ENCODE data around the gene TLR10.

The TLR10 gene

DNA sequence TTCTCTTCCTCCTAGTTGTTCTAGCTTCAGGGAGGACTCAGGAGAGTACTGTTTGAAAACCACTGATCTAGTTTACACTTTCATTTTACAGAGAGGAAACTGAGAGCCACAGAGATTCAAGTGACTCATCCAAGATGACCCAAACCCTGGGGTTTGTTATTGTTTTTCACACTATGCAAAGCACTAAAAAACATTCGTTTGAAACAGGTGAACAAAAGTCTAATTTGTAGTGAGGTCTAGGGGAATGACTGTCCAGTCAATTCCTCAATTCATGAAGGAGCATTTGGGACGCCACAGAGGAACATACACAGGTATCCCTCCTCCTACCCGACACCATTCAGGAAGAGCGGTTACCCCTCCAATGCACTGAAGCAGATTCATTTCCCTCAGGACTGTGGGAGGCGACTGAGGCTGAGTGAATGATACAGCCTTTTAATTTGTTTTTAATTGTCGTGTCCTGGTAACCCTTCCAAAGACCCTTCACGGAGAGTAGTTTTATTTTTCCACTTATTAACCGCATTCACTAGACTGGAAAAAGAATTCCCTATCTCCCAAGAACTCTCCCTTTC is 30.3 kb downstream of the TLR10 start:
- H3K4me3 ChIP-seq (ENCODE audit: low read depth, low read length) = no peak overlapping the region
- H3K4me1 ChIP-seq = no peaks in the 10 kb centered on the region
- no peak overlapping the region for H2AFZ ChIP-seq
- H3K27ac ChIP-seq = no peak overlapping the region
- H3K79me2 ChIP-seq = no peaks in the 10 kb centered on the region
- no peaks in the 10 kb centered on the region for H3K36me3 ChIP-seq (ENCODE audit: control insufficient read depth, insufficient read depth, low read length)
- H3K9ac ChIP-seq = no peak overlapping the region
- TF ChIP-seq, protein P1, sequence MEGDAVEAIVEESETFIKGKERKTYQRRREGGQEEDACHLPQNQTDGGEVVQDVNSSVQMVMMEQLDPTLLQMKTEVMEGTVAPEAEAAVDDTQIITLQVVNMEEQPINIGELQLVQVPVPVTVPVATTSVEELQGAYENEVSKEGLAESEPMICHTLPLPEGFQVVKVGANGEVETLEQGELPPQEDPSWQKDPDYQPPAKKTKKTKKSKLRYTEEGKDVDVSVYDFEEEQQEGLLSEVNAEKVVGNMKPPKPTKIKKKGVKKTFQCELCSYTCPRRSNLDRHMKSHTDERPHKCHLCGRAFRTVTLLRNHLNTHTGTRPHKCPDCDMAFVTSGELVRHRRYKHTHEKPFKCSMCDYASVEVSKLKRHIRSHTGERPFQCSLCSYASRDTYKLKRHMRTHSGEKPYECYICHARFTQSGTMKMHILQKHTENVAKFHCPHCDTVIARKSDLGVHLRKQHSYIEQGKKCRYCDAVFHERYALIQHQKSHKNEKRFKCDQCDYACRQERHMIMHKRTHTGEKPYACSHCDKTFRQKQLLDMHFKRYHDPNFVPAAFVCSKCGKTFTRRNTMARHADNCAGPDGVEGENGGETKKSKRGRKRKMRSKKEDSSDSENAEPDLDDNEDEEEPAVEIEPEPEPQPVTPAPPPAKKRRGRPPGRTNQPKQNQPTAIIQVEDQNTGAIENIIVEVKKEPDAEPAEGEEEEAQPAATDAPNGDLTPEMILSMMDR (IDR thresholded peaks at IDR 0.05) = no peak
- H3K4me2 ChIP-seq (ENCODE audit: low read length) = no peak overlapping the region
- no peaks in the 10 kb centered on the region for H3K9me3 ChIP-seq (ENCODE audit: control insufficient read depth, low read length)
- H3K27me3 ChIP-seq (ENCODE audit: control insufficient read depth, insufficient read depth, low read length) = no peaks in the 10 kb centered on the region

DNA sequence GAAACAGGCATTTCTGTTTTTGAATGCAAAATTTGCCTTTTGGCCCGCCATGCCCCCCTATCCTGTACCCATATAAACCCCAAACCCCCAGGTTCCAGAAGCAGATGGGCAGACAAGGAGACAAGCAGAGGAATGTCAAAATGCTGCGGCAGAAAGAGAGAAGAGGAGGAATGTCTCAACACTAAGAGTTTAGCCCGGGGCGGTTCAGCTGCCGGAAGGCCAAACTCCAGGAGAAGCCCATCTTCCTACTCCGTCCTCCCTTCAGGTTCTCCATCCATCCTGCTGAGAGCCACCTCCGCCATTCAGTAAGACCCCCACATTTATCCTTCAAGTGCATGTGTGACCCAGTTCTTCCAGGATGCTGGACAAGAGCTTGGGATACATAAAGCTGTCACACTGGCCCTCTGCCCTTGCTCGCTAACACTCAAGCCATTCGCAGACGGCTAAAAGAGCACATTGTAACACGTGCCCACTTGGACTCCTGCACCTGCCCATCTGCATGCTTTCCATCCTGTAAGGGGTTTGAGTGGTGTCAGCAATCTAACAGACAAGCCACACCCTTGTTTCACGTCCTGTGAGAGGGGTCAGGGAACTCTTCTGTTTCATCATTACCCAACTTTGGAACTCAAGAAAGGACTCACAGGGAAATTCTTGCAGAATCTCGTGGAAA is 31.3 kb downstream of the TLR10 start:
- TF ChIP-seq, protein P1 (IDR thresholded peaks at IDR 0.05) = no peak
- Histone ChIP-seq H3K4me3 (ENCODE audit: low read depth, low read length) (no peak overlapping the region), H3K4me1 (no peaks in the 10 kb centered on the region), H3K36me3 (ENCODE audit: control insufficient read depth, insufficient read depth, low read length) (no peaks in the 10 kb centered on the region), H3K79me2 (no peaks in the 10 kb centered on the region), H3K27me3 (ENCODE audit: control insufficient read depth, insufficient read depth, low read length) (no peaks in the 10 kb centered on the region), H3K4me2 (ENCODE audit: low read length) (no peak overlapping the region), H3K9ac (no peak overlapping the region), H3K27ac (no peak overlapping the region), H2AFZ (no peak overlapping the region), H3K9me3 (ENCODE audit: control insufficient read depth, low read length) (no peaks in the 10 kb centered on the region)

DNA sequence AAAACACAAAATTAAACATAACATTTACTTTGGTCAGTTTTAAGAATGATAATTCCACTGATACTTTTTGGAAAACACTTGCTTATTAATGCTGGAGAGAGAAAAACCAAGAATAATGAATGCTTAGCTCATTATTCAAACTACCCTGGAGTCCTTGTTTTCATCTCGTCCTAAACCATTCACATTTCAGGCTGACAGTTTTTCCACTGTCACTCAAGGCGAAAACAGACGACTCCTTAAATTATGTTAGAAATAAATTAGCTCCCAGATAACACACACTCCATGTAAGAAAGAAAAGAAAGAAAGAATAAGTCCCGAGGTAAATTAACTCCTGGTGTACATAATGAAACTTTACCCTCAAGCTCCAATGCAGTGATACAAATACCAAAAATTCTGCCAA is 33.5 kb downstream of the TLR10 start:
- Histone ChIP-seq H3K4me1 (no peaks in the 10 kb centered on the region), H3K27ac (no peak overlapping the region), H3K27me3 (ENCODE audit: control insufficient read depth, insufficient read depth, low read length) (no peaks in the 10 kb centered on the region), H3K9ac (no peak overlapping the region), H3K36me3 (ENCODE audit: control insufficient read depth, insufficient read depth, low read length) (no peaks in the 10 kb centered on the region), H2AFZ (no peak overlapping the region), H3K4me3 (ENCODE audit: low read depth, low read length) (no peak overlapping the region), H3K79me2 (no peaks in the 10 kb centered on the region), H3K4me2 (ENCODE audit: low read length) (no peak overlapping the region), H3K9me3 (ENCODE audit: control insufficient read depth, low read length) (no peaks in the 10 kb centered on the region)
- TF ChIP-seq, protein P1 (IDR thresholded peaks at IDR 0.05) = no peak

DNA sequence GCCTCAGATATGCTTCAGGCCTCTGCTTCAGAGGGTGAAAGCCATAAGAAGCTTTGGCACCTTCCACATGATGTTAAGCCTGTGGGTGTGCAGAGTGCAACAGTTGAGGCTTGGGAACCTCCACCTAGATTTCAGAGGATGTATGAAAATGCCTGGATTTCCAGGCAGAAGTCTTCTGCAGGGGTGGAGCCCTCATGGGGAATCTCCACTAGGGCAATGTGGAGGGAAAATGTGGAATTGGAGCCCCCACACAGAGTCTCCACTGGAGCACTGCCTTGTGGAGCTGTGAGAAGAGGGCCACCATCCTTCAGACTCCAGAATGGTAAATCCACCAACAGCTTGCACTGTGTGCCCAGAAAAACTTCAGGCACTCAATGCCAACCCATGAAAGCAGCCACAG is 35.2 kb downstream of the TLR10 start:
- Histone ChIP-seq H2AFZ (no peak overlapping the region), H3K36me3 (ENCODE audit: control insufficient read depth, insufficient read depth, low read length) (no peaks in the 10 kb centered on the region), H3K9ac (no peak overlapping the region), H3K27me3 (ENCODE audit: control insufficient read depth, insufficient read depth, low read length) (no peaks in the 10 kb centered on the region), H3K4me1 (no peaks in the 10 kb centered on the region), H3K27ac (no peak overlapping the region), H3K79me2 (no peaks in the 10 kb centered on the region), H3K9me3 (ENCODE audit: control insufficient read depth, low read length) (no peaks in the 10 kb centered on the region), H3K4me2 (ENCODE audit: low read length) (no peak overlapping the region), H3K4me3 (ENCODE audit: low read depth, low read length) (no peak overlapping the region)
- TF ChIP-seq, protein P1 (IDR thresholded peaks at IDR 0.05) = no peak

DNA sequence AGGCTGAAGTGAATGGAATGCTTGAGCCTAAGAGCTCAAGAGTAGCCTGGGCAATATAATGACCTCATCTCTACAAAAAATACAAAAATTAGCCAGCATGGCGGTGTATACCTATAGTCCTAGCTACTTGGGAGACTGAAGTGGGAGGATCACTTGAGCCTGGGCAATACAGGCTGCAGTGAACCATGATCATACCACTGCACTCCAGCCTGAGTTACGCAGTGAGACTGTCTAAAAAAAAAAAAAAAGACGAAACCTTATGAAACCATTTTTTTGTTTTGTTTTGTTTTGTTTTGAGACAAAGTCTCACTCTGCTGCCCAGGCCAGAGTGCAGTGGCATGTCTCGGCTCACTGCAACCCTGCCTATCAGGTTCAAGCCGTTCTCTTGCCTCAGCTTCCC is 36.9 kb downstream of the TLR10 start:
- Histone ChIP-seq H3K9ac (no peak overlapping the region), H3K4me2 (ENCODE audit: low read length) (no peak overlapping the region), H3K4me3 (ENCODE audit: low read depth, low read length) (no peak overlapping the region), H3K27ac (no peak overlapping the region), H3K27me3 (ENCODE audit: control insufficient read depth, insufficient read depth, low read length) (no peaks in the 10 kb centered on the region), H2AFZ (no peak overlapping the region), H3K79me2 (no peaks in the 10 kb centered on the region), H3K9me3 (ENCODE audit: control insufficient read depth, low read length) (no peaks in the 10 kb centered on the region), H3K4me1 (no peaks in the 10 kb centered on the region), H3K36me3 (ENCODE audit: control insufficient read depth, insufficient read depth, low read length) (no peaks in the 10 kb centered on the region)
- TF ChIP-seq, protein P1 (IDR thresholded peaks at IDR 0.05) = no peak

All from parathyroid adenoma (tissue), 2 donors.